ENCODE results near the gene EPS15.
"Not testable (repeated sequence)": the region's sequence is repeated elsewhere in the genome, so short reads cannot be mapped to it uniquely, and the experiment has no call there.

EPS15 gene

DNA sequence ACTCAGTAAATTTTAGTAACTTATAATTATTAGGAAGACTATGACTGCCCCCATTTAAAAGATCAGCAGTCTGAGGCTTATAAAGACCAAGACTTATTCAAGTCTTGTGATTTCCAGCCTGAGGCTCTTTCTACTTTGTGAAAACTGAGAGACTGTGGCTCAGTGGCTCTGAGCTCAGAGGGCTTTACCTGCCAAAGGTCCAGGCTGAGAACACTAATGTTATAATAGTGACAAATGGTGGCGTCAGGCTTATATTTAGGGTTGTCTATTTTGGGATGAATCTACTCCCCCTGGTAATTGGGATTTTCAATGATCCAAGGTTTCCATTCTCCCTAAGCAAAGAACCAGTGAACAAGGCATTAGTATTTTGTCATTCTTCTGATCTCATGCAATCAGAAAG, 42.6 kb upstream of the EPS15 start:
- no peak for DNase-seq (ENCODE audit: low read depth)
- TF ChIP-seq, protein P1, sequence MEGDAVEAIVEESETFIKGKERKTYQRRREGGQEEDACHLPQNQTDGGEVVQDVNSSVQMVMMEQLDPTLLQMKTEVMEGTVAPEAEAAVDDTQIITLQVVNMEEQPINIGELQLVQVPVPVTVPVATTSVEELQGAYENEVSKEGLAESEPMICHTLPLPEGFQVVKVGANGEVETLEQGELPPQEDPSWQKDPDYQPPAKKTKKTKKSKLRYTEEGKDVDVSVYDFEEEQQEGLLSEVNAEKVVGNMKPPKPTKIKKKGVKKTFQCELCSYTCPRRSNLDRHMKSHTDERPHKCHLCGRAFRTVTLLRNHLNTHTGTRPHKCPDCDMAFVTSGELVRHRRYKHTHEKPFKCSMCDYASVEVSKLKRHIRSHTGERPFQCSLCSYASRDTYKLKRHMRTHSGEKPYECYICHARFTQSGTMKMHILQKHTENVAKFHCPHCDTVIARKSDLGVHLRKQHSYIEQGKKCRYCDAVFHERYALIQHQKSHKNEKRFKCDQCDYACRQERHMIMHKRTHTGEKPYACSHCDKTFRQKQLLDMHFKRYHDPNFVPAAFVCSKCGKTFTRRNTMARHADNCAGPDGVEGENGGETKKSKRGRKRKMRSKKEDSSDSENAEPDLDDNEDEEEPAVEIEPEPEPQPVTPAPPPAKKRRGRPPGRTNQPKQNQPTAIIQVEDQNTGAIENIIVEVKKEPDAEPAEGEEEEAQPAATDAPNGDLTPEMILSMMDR (conservative IDR thresholded peaks at IDR 0.05; ENCODE audit: low read depth, low read length): no peak
- H3K4me3 ChIP-seq (ENCODE audit: low read length): no peak overlapping the region

DNA sequence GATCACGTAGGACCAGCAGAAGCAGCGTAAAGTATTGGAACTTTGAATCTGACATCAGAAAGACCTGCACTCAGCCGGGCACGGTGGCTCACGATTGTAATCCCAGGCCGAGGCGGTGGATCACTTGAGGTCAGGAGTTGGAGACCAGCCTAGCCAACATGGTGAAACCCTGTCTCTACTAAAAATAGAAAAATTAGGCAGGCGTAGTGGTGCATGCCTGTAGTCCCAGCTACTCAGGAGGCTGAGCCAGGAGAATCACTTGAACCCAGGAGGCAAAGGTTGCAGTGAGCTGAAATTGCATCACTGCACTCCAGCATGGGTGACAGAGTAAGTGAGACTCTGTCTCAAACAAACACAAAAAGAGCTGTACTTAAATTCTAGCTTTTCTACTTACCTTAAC, 41.8 kb upstream of the EPS15 start:
- not testable (repeated sequence) for DNase-seq (ENCODE audit: low read depth)

DNA sequence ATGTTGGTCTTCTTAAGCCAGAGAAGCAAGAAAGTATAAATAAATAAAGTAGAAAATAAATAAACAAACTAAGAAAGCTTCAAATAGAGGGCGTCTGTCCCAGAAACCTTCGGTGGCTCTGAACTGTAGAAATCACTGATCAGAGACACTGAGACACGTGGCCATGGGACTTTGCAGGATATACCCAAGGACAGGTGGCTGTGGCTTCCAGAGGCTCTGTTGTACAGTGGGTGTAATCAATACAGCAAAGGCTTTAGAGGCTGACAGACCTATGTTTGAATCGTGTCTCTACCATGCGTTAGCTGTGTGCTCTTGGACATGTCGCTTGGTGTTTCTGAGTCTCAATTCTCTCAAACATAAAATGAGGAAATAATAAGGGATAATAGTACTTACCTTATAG, 41.0 kb upstream of the EPS15 start:
- DNase-seq (ENCODE audit: low read depth): no peak
- no peak overlapping the region for H3K4me3 ChIP-seq (ENCODE audit: low read length)
- TF ChIP-seq, protein P1 (conservative IDR thresholded peaks at IDR 0.05; ENCODE audit: low read depth, low read length): no peak

More for the DNA sequence above, 41.8 kb upstream of the EPS15 start:
- H3K4me3 ChIP-seq (ENCODE audit: low read length): not testable (repeated sequence)

DNA sequence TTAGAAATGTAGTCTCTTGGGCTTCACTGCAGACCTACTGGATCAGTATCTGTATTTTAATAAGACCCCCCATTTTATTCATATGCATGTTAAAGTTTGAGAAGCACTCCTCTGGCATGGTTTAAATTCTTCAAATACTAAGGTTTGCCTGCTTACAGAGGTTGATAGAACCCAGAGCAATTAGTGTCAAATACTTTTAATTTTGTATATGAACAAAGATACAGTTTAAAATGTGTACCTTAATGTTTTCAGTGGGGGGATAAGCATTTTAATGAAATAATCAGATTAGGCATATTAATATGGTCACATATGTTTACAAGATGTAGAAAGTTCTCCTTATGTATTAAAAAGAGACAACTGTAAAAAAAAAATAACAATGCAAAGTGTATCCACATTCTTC, 40.4 kb upstream of the EPS15 start:
- TF ChIP-seq, protein P1 (conservative IDR thresholded peaks at IDR 0.05; ENCODE audit: low read depth, low read length): no peak
- H3K4me3 ChIP-seq (ENCODE audit: low read length): no peak overlapping the region
- no peak for DNase-seq (ENCODE audit: low read depth)

DNA sequence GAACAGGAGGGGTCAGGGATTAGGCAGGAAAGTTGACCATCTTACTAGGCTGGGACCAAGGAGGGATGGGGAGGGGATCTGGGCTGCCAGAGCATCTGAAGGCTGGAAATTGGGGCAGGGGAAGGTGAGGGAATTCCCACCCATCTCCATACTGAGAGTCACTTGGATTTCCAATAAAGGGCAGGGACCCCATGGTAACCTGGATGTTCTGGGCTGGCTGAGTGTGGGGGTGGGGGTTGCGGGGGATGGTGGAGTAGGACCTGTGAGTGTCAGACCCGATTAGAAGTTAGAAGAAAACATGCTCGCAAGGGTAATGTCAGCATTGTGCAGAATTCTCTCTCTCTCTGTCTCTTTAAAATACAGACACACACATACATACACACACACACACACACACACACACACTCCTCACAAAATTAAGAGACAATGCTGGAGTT, 40.0 kb upstream of the EPS15 start:
- no peak overlapping the region for H3K4me3 ChIP-seq (ENCODE audit: low read length)
- TF ChIP-seq, protein P1 (conservative IDR thresholded peaks at IDR 0.05; ENCODE audit: low read depth, low read length): no peak
- no peak for DNase-seq (ENCODE audit: low read depth)

DNA sequence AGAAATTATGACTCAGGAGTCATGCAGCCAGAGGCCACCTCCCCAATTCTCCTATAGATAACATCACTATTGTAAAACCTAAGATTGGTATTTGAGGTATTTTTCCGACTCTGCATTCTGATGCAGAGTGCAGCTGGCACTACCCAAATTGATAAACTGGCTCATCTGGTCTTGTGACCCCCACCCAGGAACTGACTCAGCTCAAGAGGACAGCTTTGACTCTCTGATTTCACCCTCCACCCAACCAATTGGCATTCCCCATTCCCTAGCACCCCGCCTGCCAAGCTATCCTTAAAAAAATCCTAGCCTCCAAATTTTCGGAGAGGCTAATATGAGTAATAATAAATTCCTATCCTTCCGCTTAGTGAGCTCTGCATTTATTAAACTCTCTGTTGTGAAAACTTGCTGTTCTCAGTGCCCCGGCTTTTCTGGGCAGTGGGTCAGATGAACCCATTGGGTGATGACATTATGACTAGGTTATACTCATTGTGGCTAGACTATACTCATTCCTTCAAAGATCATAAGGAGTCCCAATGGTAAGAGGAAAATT, 39.4 kb upstream of the EPS15 start:
- TF ChIP-seq, protein P1 (conservative IDR thresholded peaks at IDR 0.05; ENCODE audit: low read depth, low read length): no peak
- DNase-seq (ENCODE audit: low read depth): peak; percentile 56
- H3K4me3 ChIP-seq (ENCODE audit: low read length): no peak overlapping the region

DNA sequence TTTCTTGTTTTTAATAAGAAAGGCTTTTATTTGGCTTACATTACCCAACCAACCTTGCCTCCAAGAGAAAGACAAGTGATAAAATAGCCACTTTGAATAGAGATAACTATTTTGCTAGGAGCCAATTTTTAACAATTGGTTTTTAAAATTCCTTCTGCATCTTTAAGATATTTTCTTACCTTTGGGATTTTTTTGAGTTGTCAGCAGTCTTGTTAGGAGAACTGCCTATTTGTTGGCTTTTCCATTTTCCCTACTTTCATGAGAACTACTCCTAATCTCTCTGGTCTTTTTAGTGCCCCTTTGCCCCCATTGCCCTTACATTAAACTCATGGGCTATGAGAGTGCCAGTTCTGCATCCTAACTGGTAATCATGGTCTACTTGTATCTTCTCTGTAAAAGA, 38.1 kb upstream of the EPS15 start:
- no peak overlapping the region for H3K4me3 ChIP-seq (ENCODE audit: low read length)
- TF ChIP-seq, protein P1 (conservative IDR thresholded peaks at IDR 0.05; ENCODE audit: low read depth, low read length): no peak
- no peak for DNase-seq (ENCODE audit: low read depth)

All from retinal pigment epithelial cell (primary cell).